Fibroblast of lung (primary cell): Measurements from ENCODE around the gene DRGX.

ENCODE experiments used
- EZH2 ChIP-seq: IDR thresholded peaks from 2 replicates; pipeline ENCODE4 v1.5.1; 2012; ENCODE audit warnings: low read length, control low read depth, mild to moderate bottlenecking; ENCODE audit errors: missing control alignments
- TF ChIP-seq, protein P1 (sequence below), 2 donors: IDR thresholded peaks in 1 of 2; conservative IDR thresholded peaks in 1 of 2; 1 replicate in 1 of 2; 2 replicates in 1 of 2; pipeline ENCODE4 v1.5.1; 2011 to 2012; ENCODE audit warnings: low read length in 2 of 2, control low read depth in 1 of 2, inconsistent platforms in 1 of 2, low read depth in 1 of 2, mild to moderate bottlenecking in 1 of 2

GRCh38 chr10:49327036-49327813, 68.7 kb downstream of the DRGX start:
- TF ChIP-seq, protein P1, sequence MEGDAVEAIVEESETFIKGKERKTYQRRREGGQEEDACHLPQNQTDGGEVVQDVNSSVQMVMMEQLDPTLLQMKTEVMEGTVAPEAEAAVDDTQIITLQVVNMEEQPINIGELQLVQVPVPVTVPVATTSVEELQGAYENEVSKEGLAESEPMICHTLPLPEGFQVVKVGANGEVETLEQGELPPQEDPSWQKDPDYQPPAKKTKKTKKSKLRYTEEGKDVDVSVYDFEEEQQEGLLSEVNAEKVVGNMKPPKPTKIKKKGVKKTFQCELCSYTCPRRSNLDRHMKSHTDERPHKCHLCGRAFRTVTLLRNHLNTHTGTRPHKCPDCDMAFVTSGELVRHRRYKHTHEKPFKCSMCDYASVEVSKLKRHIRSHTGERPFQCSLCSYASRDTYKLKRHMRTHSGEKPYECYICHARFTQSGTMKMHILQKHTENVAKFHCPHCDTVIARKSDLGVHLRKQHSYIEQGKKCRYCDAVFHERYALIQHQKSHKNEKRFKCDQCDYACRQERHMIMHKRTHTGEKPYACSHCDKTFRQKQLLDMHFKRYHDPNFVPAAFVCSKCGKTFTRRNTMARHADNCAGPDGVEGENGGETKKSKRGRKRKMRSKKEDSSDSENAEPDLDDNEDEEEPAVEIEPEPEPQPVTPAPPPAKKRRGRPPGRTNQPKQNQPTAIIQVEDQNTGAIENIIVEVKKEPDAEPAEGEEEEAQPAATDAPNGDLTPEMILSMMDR (conservative IDR thresholded peaks at IDR 0.05 in 1 of 2, IDR thresholded peaks at IDR 0.05 in 1 of 2; ENCODE audit: low read depth in 1 of 2, low read length in 2 of 2) = no peak
- no peak for TF ChIP-seq EZH2
